Suprapubic skin (tissue), 4 donors: ENCODE results near the gene PCNT.

Experiments
- CTCF ChIP-seq, 2 donors: fragments of 200-600 bp in 1 of 2; fragments of 450-650 bp in 1 of 2; sonication (generic) in 1 of 2; IDR thresholded peaks; one replicate each; pipeline ENCODE4 v1.5.1; 2016 to 2019; ENCODE audit warnings: antibody characterized with exemption in 2 of 2, mild to moderate bottlenecking in 1 of 2, moderate library complexity in 1 of 2
- EP300 ChIP-seq: sonication (generic); formaldehyde crosslinking; IDR thresholded peaks from one replicate; pipeline ENCODE4 v1.6.1; 2017; ENCODE audit warnings: antibody characterized with exemption
- POLR2A ChIP-seq, 2 donors: fragments of 450-650 bp; IDR thresholded peaks; one replicate each; pipeline ENCODE4 v1.6.1; 2017; ENCODE audit warnings: antibody characterized with exemption in 2 of 2, mild to moderate bottlenecking in 2 of 2, moderate library complexity in 2 of 2
- POLR2AphosphoS5 ChIP-seq, 3 donors: sonication (generic); formaldehyde crosslinking; IDR thresholded peaks; one replicate each; pipeline ENCODE4 v1.6.1; 2017; ENCODE audit warnings: antibody characterized with exemption in 3 of 3

GRCh38 chr21:46427516-46427915, 103.6 kb downstream of the PCNT start:
- TF ChIP-seq EP300, result no peak
- no peak for TF ChIP-seq CTCF (IDR thresholded peaks at IDR 0.05)
- no peak for TF ChIP-seq POLR2AphosphoS5 (IDR thresholded peaks at IDR 0.05)
- TF ChIP-seq POLR2A (IDR thresholded peaks at IDR 0.05), result no peak
